ENCODE results near the gene SUMO3. TPM values are rescaled to one million over a fixed set of nuclear protein-coding genes. Genes with fewer than 3 reads are reported as not detected.

The SUMO3 gene
- total and polyA plus RNA-seq, 10 of the 15 experiments (the other 5 are each of a cell fraction or from before 2014, with no cell fraction given), result 14.3 to 164 (median 89.9) TPM

GRCh38 chr21:44800971-44801467 lies 16.8 kb downstream of the SUMO3 start (continued):
- TF ChIP-seq CBFB (IDR thresholded peaks at IDR 0.05; ENCODE audit: low read depth) (no peak), IKZF1 (conservative IDR thresholded peaks at IDR 0.05) (no peak), KLF5 (IDR thresholded peaks at IDR 0.05; ENCODE audit: partially characterized antibody) (no peak), GATAD2B (conservative IDR thresholded peaks at IDR 0.05; ENCODE audit: low read depth) (no peak), NR2C2 (IDR thresholded peaks at IDR 0.05; ENCODE audit: borderline replicate concordance, control insufficient read depth, insufficient read length, low read depth) (no peak), ZSCAN29 (IDR thresholded peaks at IDR 0.05) (no peak), SREBF2 (IDR thresholded peaks at IDR 0.05; ENCODE audit: low read length) (no peak), CHD2 (IDR thresholded peaks at IDR 0.05; ENCODE audit: borderline replicate concordance, low read depth, low read length) (no peak), STAT3 (IDR thresholded peaks at IDR 0.05; ENCODE audit: low read depth, low read length) (no peak), MEF2A (IDR thresholded peaks at IDR 0.05; ENCODE audit: insufficient read depth, low read depth, low read length) (no peak), POLR2A (IDR thresholded peaks at IDR 0.05; ENCODE audit: low read depth, low read length) (no peak), ZBED1 (IDR thresholded peaks at IDR 0.05; ENCODE audit: borderline replicate concordance) (no peak), SIN3A (IDR thresholded peaks at IDR 0.05; ENCODE audit: low read depth, low read length) (no peak), MAX (IDR thresholded peaks at IDR 0.05; ENCODE audit: low read depth, low read length) (no peak), NBN (IDR thresholded peaks at IDR 0.05) (0 out of 2 replicates have a peak, but pooled peaks have one; percentile 11), ZBTB33 (IDR thresholded peaks at IDR 0.05) (no peak), NFIC (IDR thresholded peaks at IDR 0.05; ENCODE audit: low read depth, low read length) (no peak), ZBTB40 (IDR thresholded peaks at IDR 0.05; ENCODE audit: borderline replicate concordance) (no peak), PAX5 (IDR thresholded peaks at IDR 0.05; ENCODE audit: borderline replicate concordance, low read depth, low read length) (no peak), E2F8 (IDR thresholded peaks at IDR 0.05; ENCODE audit: low read depth, partially characterized antibody) (no peak), BCLAF1 (IDR thresholded peaks at IDR 0.05) (no peak)
